Activated effector memory CD4-positive, alpha-beta T cell treated with Interleukin-2 at 50 U/mL for 16 hours (primary cell): ENCODE results near the gene TOP3B.

Experiments used
- DNase-seq: peaks from one replicate; pipeline ENCODE4 v3.0.0-alpha.2; 2020

The TOP3B gene, protein sequence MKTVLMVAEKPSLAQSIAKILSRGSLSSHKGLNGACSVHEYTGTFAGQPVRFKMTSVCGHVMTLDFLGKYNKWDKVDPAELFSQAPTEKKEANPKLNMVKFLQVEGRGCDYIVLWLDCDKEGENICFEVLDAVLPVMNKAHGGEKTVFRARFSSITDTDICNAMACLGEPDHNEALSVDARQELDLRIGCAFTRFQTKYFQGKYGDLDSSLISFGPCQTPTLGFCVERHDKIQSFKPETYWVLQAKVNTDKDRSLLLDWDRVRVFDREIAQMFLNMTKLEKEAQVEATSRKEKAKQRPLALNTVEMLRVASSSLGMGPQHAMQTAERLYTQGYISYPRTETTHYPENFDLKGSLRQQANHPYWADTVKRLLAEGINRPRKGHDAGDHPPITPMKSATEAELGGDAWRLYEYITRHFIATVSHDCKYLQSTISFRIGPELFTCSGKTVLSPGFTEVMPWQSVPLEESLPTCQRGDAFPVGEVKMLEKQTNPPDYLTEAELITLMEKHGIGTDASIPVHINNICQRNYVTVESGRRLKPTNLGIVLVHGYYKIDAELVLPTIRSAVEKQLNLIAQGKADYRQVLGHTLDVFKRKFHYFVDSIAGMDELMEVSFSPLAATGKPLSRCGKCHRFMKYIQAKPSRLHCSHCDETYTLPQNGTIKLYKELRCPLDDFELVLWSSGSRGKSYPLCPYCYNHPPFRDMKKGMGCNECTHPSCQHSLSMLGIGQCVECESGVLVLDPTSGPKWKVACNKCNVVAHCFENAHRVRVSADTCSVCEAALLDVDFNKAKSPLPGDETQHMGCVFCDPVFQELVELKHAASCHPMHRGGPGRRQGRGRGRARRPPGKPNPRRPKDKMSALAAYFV

DNA sequence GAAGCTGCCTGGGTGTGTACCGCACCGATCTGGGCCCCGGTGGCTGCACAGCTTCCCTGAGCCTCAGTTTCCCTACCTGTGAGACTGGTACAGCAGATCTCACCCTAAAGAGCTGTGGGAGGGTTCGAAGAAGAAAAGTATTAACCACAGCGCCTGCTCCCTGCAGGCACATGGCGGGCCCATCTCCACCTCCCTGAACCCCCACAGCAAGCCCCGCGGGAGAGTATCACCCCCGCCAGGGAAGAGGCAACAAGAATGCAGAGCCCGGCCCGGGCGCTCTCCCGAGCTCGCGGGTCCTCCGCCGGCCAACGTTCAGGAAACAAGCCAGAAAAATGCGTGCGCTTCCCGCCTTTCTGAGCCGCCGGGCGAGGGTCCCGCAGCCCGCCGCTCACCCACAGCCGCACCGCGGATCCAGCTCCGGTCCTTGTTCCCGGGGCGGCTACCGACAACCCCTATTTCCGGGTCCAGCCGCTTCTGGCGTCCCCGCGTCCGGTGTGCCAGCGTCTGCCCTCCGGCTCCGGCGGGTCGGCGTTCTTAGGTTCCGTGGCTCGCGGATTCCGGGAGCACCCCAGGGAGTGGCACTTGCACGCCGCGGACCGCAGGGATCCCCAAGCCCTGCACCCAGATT, at the start of gene TOP3B:
Gene TOP3B, minus strand, starts transcription at position 450 of the 628 bp plus-strand sequence. CDS start 7,078 bp downstream, outside the sequence.
- peak; percentile 71 for DNase-seq

DNA sequence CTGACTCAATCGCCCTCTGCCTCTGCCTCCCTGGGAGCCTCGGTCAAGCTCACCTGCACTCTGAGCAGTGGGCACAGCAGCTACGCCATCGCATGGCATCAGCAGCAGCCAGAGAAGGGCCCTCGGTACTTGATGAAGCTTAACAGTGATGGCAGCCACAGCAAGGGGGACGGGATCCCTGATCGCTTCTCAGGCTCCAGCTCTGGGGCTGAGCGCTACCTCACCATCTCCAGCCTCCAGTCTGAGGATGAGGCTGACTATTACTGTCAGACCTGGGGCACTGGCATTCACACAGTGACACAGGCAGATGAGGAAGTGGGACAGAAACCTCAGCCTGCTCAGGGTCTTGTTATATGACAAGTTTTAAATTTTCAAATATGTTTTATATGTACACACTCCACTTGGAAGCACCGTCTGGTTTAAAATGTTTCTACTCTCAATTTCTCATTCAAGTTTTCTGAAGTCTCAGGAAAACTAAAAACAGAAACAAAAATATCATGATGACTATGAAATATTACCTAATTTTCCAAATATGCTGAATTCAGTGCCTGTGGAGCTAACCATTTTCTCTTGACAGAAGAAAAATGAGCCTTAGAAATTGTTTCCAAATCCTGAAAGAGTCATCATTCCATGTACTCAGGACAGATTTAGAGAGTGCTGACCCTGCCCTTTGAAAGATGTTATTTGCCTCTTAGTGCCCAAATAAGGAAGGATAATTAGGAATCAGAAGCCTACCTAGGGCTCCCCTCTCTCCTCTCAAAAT, 48.8 kb upstream of the TOP3B start:
- no peak for DNase-seq

DNA sequence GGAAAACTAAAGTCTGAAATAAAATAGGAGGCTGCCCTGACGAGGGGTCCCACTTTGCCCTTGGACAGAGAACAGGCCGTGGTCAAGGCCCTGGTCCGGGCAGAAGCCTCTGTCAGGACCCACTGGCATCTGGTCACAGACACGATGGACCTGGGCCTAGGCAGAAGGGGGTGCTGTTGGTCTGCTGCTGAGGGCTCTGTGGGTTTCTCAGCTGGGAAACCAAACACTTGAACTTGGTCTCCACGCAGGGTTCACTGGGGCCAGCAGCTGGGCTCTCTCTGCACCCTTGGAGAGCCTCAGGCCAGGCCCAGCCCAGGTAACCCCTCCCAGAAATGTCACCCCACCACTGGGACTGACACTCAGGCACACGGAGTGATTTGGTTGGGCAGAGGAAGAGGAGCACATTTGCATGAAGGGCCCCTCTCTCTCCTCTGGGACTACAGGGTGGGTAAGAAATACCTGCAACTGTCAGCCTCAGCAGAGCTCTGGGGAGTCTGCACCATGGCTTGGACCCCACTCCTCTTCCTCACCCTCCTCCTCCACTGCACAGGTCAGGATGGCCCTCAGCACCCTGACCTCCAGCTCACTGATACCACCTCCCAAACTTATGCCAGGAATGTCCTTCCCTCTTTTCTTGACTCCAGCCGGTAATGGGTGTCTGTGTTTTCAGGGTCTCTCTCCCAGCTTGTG, 48.1 kb upstream of the TOP3B start:
- DNase-seq: no peak

DNA sequence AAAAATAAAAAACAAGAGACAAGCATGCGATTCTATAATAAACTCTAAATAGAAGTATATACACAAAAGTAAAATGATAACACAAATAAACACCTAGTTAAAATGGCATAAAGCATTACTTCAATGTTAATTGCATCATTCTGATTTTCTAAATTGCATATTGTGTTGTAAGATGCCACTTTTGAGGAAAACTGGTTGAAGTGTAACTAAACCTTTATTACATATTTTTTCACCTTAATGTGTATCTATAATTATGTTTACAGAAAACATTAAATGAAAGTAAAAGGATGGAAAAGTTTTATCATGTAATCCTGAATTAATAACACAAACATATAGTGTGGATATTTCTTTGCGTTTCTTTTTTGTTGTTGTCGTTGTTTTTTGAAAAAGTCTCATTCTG, 45.4 kb upstream of the TOP3B start:
- no peak for DNase-seq

DNA sequence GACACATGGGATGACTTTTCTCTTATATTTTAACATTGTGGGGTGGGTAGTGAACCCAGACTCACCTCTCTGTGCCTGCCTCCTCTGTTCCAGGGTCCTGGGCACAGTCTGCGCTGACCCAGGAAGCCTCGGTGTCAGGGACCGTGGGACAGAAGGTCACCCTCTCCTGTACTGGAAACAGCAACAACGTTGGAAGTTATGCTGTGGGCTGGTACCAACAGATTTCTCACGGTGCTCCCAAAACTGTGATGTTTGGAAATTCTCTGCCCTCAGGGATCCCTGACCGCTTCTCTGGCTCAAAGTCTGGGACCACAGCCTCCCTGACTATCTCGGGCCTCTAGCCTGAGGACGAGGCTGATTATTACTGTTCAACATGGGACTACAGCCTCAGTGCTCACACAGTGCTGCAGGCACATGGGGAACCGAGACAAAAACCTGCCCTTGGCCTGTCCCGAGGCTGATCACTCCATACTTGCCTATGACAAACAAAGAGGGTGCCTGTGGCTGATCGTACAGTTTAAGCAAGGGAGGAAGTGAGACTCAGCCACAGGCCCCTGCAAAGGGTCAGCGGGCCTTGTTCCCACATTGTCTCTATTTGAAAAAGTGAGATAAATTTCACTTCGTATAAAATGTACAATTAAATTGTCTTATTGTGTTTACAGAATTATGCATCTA, 43.7 kb upstream of the TOP3B start:
- no peak for DNase-seq

DNA sequence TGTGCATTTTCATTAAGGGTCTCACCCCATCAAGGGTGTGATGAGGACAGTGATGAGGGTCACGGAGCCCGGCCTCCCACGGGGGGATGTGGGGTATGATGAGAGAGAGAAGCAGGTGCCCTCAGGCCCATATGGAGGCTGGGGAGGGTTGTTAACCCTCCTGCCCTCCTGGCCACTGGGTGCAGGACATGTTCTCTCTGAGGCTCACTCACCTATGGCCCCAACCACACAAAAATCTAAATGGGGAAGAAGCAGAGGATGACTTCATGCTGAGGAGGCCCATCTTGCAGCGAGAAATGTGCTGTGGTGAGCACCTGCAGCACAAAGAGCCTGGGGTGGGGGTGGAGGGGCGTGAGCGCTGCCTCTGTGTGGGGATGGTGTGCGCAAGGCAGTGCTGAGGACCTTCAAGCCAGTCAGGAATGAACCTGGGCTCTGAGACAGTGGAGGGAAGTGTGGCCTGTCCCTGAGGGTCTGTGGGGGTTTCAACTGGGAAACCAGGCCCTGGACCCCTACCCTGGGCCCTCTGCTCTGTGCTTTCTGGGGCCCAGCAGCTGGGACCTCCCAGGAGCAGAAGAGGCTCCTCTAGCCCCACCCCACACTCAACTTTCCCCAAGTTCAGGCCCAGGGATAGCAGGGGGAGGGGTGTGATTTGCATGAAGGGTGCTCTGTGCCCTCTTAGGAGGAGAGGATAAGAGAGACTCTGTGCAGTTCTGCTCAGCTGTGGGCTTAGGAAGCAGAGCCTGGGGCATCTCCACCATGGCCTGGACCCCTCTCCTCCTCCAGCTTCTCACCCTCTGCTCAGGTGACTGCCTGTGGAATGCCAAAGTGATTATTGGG, 43.0 kb upstream of the TOP3B start:
- no peak for DNase-seq

DNA sequence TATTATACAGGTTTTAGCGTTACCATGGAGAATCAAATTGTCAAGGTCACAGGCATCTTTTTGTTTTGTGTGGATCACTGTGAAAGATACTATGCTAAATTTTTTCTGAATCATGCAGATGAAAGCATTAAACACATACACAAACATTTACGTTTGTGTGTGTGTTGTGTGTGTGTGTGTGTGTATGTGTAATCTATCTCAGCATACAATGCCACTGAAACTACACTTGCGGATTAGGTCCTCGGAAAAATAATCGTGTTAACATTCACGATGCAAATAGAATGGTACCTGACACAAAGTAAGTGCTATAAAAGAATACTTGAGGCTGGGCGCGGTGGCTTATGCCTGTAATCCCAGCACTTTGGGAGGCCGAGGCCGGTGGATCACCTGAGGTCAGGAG, 41.9 kb upstream of the TOP3B start:
- DNase-seq: no peak

DNA sequence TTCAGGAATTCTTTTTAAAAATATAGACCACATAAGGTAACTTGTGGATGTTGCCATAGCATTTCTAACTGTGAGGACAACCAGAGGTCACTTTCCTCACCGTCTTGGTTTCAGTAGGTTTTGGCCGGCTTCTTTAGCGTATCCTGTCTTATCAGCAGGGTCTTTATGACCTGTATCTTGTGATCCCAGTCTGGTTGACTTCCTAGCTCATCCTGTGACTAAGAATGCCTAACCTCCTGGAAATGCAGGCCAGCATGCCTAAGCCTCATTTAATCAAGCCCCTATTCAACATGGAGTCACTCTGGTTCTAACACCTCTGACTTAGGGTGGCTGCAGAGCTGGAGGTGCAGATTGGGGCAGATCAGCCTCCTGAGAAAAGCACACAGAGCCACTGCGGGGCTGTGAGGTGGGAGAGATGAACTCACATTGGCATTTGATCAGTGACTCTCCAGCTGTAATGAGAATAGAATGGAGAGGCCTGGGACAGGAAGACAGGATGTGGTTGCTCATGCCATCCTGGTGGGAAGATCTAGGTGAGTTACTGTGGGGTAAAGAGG, 41.1 kb upstream of the TOP3B start:
- DNase-seq: no peak

DNA sequence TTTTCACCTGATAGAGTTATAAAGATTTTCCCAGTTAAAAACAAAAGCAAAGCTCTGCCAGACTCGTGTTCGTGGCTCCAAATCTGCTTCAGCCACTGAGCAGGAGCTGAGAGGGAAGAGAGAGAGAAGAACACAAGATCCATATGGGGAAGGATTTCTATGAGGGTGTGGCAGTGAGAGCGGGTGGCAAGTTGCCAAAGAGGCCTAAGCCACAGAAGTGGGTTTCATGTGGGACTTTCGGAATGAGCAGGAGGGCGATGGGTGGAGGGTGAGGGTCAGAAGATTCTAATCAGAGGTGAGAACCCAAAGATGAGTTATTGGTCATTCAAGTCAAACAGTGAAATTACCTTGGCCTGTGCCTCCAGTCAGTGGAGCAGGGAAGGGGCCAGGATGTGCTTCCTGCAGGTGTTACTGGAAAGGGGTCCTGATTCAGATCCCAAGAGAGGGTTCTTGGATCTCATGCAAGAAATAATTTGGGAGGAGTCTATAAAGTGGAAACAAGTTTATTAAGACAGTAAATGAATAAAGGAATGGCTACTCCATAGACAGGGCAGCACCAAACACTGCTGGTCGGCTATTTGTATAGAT, 40.5 kb upstream of the TOP3B start:
- no peak for DNase-seq

DNA sequence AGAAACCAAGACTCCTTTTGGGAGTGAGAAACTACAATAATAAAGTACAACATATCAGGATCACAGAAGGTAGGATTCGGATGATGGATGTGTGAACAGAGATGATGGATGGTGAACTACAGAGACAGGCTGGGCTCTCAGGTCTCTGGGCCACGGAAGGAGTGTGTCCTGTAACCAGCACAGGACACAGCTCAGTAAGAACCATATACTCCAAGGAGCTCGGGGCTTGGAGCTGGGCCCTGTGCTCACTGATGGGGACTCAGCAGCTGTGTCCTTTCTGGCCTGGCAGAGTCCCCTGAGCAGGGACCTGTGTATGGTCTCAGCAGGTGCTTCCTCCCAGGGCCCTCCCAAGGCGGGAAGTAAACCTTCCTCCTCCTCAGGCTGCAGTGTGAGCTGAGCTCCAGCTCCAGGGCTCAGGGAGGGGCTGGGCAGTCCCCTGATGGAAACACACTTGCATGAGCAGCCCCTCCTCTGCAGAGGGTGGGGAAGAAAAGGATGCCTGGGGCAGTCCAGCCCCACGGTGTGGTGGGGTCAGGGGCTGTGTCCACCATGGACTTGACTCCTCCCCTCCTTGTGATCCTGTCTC, 39.8 kb upstream of the TOP3B start:
- no peak for DNase-seq

DNA sequence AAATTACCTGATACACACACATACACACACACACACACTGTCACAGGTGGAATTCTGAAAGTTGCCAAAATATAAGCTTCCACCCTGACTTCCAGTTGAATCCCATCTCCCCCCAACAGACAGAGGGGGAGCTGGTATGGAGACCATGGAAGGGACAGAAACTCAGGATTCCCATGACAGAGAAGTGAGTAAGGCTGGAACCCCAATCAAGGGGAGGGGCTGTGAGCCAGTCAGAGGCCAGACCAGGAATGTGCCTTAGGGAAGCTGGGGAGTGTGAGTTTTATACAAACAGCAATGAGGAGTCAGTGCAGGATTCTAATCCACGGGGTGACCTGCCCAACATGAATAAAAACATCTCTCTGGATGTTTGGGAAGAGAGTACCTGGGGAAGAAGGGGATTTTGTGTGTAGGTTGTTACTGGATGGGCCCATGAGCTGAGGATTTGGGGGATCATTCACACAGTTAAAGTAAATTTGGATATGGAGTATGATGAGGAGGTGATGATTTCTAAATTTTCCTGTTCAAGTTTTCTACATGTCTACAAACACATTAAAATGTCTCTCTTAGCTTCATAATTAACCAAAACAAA, 38.7 kb upstream of the TOP3B start:
- no peak for DNase-seq

DNA sequence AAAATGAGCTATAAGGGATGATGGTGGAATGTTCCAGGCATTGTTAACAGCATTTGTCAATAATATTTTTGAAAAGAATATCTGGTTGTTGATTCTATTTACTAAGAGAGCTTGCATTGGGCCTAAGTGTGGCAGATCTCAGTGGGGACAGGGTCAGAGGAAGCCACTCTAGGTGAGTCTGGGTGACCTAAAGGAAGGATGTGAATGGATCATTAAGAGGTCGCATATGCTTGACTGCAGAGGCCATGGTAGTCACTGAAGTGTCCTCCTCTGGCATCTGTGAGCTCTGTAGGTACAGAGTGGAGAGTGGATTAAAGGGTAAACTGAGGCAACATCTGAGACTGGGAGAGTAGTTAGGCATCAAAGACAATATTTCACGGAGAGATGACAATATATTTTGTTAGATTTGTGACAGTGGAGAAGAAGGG, 37.9 kb upstream of the TOP3B start:
- no peak for DNase-seq

DNA sequence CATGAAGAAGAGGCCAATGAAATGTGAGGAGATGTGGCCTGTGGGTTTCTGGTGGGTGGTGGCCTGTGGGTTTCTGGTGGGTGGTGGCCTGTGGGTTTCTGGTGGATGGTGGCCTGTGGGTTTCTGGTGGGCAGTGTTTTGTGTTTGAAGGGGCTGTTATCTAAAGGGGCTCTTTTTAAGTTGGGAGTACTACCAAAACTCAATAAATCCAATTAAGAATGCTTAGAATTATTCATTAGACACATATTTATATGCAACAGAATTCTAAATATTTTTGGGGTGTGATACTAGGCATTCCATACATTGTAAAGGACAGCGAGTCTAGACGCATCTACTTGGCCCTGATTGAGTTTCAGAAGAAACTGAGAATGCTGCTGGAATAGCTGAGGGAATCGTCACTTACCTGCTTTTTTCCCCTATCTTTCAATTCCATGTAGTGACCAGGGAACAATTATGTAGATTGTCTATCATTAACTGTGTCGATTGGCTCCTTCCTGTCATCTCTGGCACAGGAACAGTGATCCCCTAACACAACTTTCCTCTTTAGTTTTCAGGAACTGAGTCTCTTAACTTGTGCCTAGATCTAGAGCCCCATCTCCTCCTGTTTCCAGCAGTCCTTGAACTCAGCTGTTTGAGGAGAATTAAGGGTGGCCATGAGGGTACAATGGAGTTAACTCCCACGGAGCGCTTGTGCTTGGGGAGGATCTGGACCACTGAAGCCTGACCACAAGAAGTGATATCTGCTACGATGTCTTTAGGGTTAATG, 37.3 kb upstream of the TOP3B start:
- DNase-seq: no peak

DNA sequence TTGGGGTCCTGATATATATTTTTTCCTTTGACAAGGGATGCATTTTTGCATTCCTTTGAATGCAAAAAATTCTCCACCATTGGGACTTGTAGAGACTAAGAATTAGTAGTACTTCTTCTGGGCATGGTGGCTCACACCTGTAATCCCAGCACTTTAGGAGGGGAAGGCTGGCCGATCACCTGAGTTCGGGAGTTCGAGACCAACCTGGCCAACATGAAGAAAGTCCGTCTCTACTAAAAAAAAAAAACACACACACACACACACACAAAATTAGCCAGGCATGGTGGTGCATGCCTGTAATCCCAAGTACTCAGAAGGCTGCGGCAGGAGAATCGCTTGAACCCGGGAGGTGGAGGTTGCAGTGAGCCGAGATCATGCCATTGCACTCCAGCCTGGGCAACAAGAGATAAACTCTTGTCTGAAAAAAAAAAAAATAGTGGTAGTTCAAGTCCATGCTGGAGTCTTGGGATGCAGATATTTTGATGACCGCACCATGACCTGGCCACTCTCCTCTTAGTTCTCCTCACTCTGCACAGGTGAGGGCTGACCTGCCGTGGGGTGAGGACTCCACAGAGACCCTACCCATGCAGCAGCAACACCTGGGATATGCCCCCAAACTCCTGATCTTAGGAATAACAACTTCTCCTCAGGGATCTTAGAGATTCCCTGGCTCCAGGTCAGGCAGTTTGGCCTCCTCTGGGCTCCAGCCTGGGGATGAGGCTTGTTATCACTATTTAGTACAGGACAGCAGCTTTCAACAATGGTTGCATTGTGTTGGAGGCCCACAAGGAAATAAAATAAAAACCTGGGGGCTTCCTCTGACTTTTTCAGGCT, 36.5 kb upstream of the TOP3B start:
- no peak for DNase-seq

DNA sequence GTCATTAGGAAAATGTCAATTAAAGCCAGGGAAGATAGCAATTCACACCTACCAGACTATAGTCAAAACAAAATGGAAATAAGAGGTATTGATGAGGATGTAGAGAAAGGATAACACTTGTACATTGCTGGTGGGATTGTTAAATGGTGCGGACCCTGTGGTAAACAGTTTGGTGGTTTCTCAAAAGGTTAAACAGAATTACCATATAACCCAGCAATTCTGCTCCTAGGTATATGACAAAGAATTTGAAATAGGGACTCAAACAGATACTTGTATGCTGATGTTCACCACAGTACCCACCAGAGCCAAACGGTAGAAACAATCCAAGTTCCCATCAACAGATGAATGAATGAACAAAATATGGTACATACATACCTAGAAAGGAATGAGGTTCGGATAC, 33.0 kb upstream of the TOP3B start:
- DNase-seq: no peak

DNA sequence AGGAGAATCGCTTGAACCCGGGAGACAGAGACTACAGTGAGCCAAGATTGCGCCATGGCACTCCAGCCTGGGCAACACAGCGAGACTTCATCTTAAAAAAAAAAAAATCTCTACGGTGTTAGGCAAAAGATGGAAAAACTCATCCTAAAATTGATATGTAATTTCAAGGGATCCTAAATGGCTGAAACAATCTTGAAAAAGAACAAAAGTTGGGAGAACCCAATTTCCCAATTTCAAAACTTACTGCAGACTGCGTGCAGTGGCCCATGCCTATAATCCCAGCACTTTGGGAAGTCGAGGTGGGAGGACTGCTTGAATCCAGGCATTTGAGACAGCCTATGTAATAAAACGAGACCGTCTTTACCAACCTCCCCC, 31.7 kb upstream of the TOP3B start:
- DNase-seq: no peak

DNA sequence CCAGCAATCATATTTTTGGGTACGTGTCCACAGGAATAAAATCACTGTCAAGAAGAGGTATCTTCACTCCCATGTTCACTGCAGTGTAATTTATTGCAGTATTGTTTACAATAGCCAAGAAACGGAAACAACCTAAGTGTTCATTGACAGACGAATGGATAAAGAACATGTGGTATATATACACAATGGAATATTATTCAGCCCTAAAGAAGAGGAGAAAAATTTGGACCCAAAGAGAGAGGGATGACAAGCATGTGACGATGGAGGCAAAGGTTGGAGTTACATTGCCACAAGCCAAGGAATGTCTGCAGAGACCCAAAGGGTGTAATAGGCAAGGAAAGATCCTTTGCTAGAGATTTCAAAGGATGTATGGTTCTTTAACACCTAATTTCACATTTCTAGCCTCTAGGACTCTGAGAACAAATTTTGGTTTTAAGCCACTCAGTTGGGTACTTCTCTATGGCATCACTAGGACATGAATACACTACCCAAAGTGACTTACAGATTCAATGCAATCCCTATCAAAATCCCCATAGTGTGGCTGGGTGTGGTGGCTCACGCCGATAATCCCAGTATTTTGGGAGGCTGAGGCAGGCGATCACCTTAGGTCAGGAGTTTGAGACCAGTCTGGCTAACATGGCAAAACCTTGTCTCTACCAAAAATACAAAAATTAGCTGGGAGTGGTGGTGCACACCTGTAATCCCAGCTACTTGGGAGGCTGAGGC, 31.1 kb upstream of the TOP3B start:
- no peak for DNase-seq
